ENCODE measurements around the gene LSR.
"Not testable (repeated sequence)": the region's sequence is repeated elsewhere in the genome, so short reads cannot be mapped to it uniquely, and the experiment has no call there.

LSR gene

GRCh38 chr19:35219008-35219407 is 29.8 kb upstream of the LSR start:
- DNase-seq (ENCODE audit: low read depth, low spot score), result no peak

- no peak for DNase-seq (ENCODE audit: low read depth, low spot score)
Observed at GRCh38 chr19:35220315-35220921, 28.4 kb upstream of the LSR start.

GRCh38 chr19:35220973-35221590 is 27.7 kb upstream of the LSR start:
- not testable (repeated sequence) for DNase-seq (ENCODE audit: low read depth, low spot score)

- DNase-seq (ENCODE audit: low read depth, low spot score), result no peak
Observed at GRCh38 chr19:35222373-35223015, 26.3 kb upstream of the LSR start.

- DNase-seq (ENCODE audit: low read depth, low spot score), result no peak
Observed at GRCh38 chr19:35223084-35223790, 25.6 kb upstream of the LSR start.

- DNase-seq (ENCODE audit: low read depth, low spot score), result no peak
Observed at GRCh38 chr19:35223862-35224505, 24.8 kb upstream of the LSR start.

- no peak for DNase-seq (ENCODE audit: low read depth, low spot score)
Observed at GRCh38 chr19:35224681-35225571, 23.9 kb upstream of the LSR start.

GRCh38 chr19:35225951-35226350 is 22.9 kb upstream of the LSR start:
- no peak for DNase-seq (ENCODE audit: low read depth, low spot score)

GRCh38 chr19:35226748-35227147 is 22.1 kb upstream of the LSR start:
- DNase-seq (ENCODE audit: low read depth, low spot score), result no peak

- no peak for DNase-seq (ENCODE audit: low read depth, low spot score)
Observed at GRCh38 chr19:35228177-35228930, 20.4 kb upstream of the LSR start, which contains the start of gene FAM187B. Gene FAM187B (minus strand): TSS chr19:35228739. CDS start chr19:35228680, 59 bp downstream.

GRCh38 chr19:35229601-35230000 is 19.2 kb upstream of the LSR start:
- DNase-seq (ENCODE audit: low read depth, low spot score), result no peak

- DNase-seq (ENCODE audit: low read depth, low spot score), result no peak
Observed at GRCh38 chr19:35231956-35232645, 16.7 kb upstream of the LSR start.

GRCh38 chr19:35232912-35233311 is 15.9 kb upstream of the LSR start:
- DNase-seq (ENCODE audit: low read depth, low spot score), result no peak

GRCh38 chr19:35236638-35237400 is 12.0 kb upstream of the LSR start:
- no peak for DNase-seq (ENCODE audit: low read depth, low spot score)

GRCh38 chr19:35239597-35239996 is 9.2 kb upstream of the LSR start:
- DNase-seq (ENCODE audit: low read depth, low spot score), result not testable (repeated sequence)

GRCh38 chr19:35240327-35240726 is 8.5 kb upstream of the LSR start:
- DNase-seq (ENCODE audit: low read depth, low spot score), result no peak

GRCh38 chr19:35241417-35241816 is 7.4 kb upstream of the LSR start:
- DNase-seq (ENCODE audit: low read depth, low spot score), result no peak

- no peak for DNase-seq (ENCODE audit: low read depth, low spot score)
Observed at GRCh38 chr19:35246466-35247092, 2.2 kb upstream of the LSR start.

Measured in activated CD4-positive, CD25-positive, alpha-beta regulatory T cell treated with anti-CD3 and anti-CD28 coated beads, Interleukin-2, amount 50 U/mL, for 16 hours (primary cell).